ENCODE results near the gene CRIP2. TPM values are rescaled to one million over a fixed set of nuclear protein-coding genes. Genes with fewer than 3 reads are reported as not detected.

Gene CRIP2
- total RNA-seq, 1 donor from 2014 or later, result 247 TPM

DNA sequence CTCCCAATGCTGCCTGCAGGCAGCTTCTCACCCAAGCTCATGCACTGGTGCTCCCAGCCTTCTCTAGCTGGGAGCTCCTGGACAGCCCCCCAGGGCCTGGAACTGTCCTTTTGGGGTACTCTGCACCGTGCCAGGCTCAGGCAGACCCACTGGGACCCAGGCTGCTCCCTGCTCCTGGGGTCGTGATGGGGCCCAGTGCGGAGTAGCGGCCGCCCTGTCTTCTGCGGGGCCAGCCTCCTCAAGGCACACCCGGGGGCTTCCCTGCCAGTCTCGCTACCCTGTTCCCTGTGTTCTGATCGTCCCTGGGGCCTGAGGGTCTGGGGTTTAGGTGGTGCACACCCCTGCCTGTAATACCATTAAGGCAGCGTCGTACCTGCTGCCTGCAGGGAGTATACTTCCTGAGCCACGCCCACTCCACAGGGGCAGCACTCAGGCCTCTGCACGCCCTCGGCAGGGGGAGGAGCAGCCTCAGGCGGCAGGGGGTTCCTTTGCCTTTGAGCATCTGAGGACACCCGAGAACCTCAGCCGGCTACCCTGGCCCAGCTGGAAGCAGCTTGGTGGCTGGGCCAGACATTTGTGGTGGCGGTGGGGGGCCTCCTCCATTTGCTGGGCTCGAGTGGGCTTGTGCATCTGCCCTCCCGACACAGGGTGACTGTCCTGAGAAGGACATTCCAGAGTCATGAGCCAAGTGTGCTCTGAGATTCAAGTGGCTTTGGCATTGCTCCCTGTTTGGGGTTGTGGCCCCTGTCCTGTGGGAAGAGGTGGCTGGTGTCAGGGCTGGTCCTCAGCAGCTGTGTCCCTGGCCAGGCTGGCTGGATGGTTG lies 9.2 kb upstream of the CRIP2 start:
- TF ChIP-seq, protein P1, sequence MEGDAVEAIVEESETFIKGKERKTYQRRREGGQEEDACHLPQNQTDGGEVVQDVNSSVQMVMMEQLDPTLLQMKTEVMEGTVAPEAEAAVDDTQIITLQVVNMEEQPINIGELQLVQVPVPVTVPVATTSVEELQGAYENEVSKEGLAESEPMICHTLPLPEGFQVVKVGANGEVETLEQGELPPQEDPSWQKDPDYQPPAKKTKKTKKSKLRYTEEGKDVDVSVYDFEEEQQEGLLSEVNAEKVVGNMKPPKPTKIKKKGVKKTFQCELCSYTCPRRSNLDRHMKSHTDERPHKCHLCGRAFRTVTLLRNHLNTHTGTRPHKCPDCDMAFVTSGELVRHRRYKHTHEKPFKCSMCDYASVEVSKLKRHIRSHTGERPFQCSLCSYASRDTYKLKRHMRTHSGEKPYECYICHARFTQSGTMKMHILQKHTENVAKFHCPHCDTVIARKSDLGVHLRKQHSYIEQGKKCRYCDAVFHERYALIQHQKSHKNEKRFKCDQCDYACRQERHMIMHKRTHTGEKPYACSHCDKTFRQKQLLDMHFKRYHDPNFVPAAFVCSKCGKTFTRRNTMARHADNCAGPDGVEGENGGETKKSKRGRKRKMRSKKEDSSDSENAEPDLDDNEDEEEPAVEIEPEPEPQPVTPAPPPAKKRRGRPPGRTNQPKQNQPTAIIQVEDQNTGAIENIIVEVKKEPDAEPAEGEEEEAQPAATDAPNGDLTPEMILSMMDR (IDR thresholded peaks at IDR 0.05), result no peak
- H3K4me3 Mint-ChIP-seq (ENCODE audit: unreplicated experiment), result no peak overlapping the region
- DNase-seq (ENCODE audit: low spot score), result no peak
- H3K4me1 Mint-ChIP-seq (ENCODE audit: low read depth), result peaks cover 7% of the 10 kb centered on the region
- peak overlapping the region; percentile 8 for H3K27ac Mint-ChIP-seq (ENCODE audit: unreplicated experiment)
- H3K9me3 Mint-ChIP-seq (ENCODE audit: low read depth), result no peaks in the 10 kb centered on the region
- H3K27me3 Mint-ChIP-seq (ENCODE audit: low read depth), result no peaks in the 10 kb centered on the region
- peaks cover 6% of the 10 kb centered on the region for H3K36me3 Mint-ChIP-seq (ENCODE audit: low read depth)

DNA sequence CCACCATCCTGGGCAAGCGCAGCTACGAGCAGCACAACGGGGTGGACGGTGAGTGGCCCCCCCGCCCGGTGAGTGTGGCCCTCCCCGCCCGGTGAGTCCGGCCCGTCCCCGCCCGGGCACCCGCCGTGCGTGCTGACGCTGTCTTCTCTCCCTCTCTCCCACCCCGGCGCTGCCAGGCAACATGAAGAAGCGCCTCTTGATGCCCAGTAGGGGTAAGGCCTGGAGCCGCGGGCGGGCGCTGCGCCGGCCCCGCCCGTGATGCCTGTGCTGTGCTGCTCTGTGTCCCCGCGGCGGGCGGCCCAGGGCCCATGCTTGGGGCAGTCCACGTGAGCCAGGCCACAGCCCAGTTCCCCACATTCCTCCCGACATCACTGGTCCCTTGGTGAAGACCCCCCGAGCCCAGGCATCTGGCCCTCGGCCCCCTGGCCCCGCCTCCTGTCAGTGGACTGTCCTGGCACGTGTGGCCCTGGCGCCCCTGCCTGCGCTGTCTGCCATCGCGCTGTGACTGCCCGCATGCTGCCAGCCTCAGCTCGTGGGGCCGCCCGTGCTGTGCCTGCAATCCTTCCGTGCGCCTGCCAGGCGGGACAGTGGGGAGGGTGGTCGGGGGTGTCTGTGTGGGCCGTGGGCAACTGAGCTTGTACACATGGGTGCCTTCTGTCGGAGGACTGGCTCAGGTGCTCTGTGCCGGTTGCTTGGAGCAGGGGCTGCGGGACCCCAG lies 7.9 kb upstream of the CRIP2 start:
- Mint-ChIP-seq H3K4me1 (ENCODE audit: low read depth) (peaks cover 8% of the 10 kb centered on the region), H3K27me3 (ENCODE audit: low read depth) (no peaks in the 10 kb centered on the region), H3K9me3 (ENCODE audit: low read depth) (no peaks in the 10 kb centered on the region), H3K36me3 (ENCODE audit: low read depth) (peaks cover 4% of the 10 kb centered on the region), H3K4me3 (ENCODE audit: unreplicated experiment) (no peak overlapping the region), H3K27ac (ENCODE audit: unreplicated experiment) (no peak overlapping the region)
- no peak for DNase-seq (ENCODE audit: low spot score)
- TF ChIP-seq, protein P1 (IDR thresholded peaks at IDR 0.05), result no peak

DNA sequence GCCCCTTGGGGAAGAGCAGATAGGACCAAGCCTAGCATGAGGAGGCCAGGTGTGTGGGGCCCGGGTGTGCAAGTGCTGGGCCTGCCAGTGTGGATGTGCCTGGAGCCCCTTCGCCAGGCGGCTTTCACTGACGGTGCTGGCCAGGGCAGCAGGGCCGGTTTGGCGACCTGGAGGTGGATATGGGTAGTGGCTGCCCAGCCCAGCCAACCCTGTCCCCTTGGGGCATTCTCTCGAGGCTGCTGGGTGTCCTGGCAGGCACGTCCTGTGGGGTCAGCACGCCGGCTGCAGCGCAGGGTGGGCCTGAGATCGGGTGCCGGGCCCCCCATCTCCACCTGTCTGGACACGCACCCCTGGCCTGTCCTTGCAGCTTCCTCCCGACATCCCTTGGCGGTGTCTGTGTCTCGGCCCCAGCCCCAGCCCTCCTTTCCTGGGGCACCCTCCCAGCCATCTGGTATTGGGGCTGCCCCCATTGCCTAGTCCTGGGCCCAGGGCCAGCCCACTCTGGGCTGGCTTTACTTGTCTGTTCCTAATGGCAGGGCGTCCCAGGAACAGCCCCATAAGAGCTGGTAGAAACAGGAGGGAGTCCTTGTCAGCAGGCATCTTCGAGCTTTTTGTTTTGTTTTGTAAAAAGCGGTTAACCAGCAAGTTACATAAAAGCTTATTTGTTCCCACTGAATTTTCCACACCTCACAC lies 7.2 kb upstream of the CRIP2 start:
- Mint-ChIP-seq H3K9me3 (ENCODE audit: low read depth) (no peaks in the 10 kb centered on the region), H3K4me1 (ENCODE audit: low read depth) (peaks cover 13% of the 10 kb centered on the region), H3K4me3 (ENCODE audit: unreplicated experiment) (no peak overlapping the region), H3K36me3 (ENCODE audit: low read depth) (peaks cover 4% of the 10 kb centered on the region), H3K27ac (ENCODE audit: unreplicated experiment) (no peak overlapping the region), H3K27me3 (ENCODE audit: low read depth) (no peaks in the 10 kb centered on the region)
- TF ChIP-seq, protein P1 (IDR thresholded peaks at IDR 0.05), result no peak
- DNase-seq (ENCODE audit: low spot score), result no peak

DNA sequence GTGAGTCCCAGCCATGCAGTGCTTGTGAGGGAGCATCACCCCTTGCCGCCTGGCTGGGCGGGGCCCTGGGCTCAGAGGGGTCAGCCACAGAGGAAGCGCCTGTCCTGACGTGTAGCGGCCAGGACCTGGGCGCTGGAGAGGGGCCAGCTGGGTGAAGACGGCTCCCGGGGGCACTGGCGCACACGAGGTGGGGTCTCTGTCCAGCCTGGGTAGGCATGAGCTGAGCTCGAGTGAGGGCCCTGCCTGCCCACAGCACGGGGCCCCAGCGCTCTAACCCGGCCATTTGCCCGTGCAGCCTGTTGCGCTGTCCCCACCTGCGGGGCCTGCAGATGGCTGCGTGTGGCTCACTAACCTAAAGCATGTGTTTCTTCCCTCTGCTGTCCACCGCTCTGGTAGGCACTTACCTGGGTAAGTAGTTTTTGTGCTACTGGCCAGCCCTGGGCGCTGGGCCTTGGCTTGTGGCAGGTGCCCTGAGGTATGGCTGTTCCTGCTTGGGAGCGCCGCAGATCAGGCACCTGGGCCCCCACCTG lies 6.6 kb upstream of the CRIP2 start:
- H3K4me1 Mint-ChIP-seq (ENCODE audit: low read depth), result peaks cover 18% of the 10 kb centered on the region
- no peak overlapping the region for H3K4me3 Mint-ChIP-seq (ENCODE audit: unreplicated experiment)
- no peak for DNase-seq (ENCODE audit: low spot score)
- H3K9me3 Mint-ChIP-seq (ENCODE audit: low read depth), result no peaks in the 10 kb centered on the region
- TF ChIP-seq, protein P1 (IDR thresholded peaks at IDR 0.05), result no peak
- no peak overlapping the region for H3K27ac Mint-ChIP-seq (ENCODE audit: unreplicated experiment)
- no peaks in the 10 kb centered on the region for H3K27me3 Mint-ChIP-seq (ENCODE audit: low read depth)
- H3K36me3 Mint-ChIP-seq (ENCODE audit: low read depth), result peaks cover 2% of the 10 kb centered on the region

Data from chondrocyte (in vitro differentiated cells).